Mucosa of rectum (tissue), 2 donors: ENCODE results near the gene PDE4B.

Experiments
- H3K27ac ChIP-seq, 2 donors: one replicate each; pipeline ENCODE4 v1.7.0; 2013; ENCODE audit warnings: inconsistent platforms in 2 of 2, low read depth in 2 of 2, low read length in 2 of 2
- H3K27me3 ChIP-seq, 2 donors: one replicate each; pipeline ENCODE4 v1.7.0; 2013; ENCODE audit warnings: low read length in 2 of 2; ENCODE audit not compliant: control insufficient read depth in 2 of 2, insufficient read depth in 2 of 2
- H3K36me3 ChIP-seq, 2 donors: one replicate each; pipeline ENCODE4 v1.7.0; 2013; ENCODE audit warnings: low read length in 2 of 2; ENCODE audit not compliant: control insufficient read depth in 2 of 2, insufficient read depth in 2 of 2
- H3K4me1 ChIP-seq, 2 donors: one replicate each; pipeline ENCODE4 v1.7.0; 2013; ENCODE audit warnings: low read length in 2 of 2, mild to moderate bottlenecking in 1 of 2; ENCODE audit not compliant: control insufficient read depth in 2 of 2, insufficient read depth in 2 of 2
- H3K4me3 ChIP-seq, 2 donors: one replicate each; pipeline ENCODE4 v1.7.0; 2013; ENCODE audit warnings: low read length in 2 of 2
- H3K9ac ChIP-seq, 2 donors: one replicate each; pipeline ENCODE4 v1.7.0; 2013; ENCODE audit warnings: low read length in 2 of 2, low read depth in 1 of 2, mild to moderate bottlenecking in 1 of 2
- H3K9me3 ChIP-seq, 2 donors: one replicate each; pipeline ENCODE4 v1.7.0; 2013; ENCODE audit warnings: low read length in 2 of 2; ENCODE audit not compliant: control insufficient read depth in 2 of 2
- donor health status: healthy.
- donor health status: Normal muscosa, but diverticular disease.

Gene PDE4B

GRCh38 chr1:66352792-66353191 is 560.1 kb downstream of the PDE4B start:
- H3K27ac ChIP-seq, result no peak overlapping the region
- peaks cover 15 to 23% of the 10 kb centered on the region in 2 donors for H3K4me1 ChIP-seq
- no peaks in the 10 kb centered on the region for H3K9me3 ChIP-seq
- no peak overlapping the region for H3K9ac ChIP-seq
- H3K36me3 ChIP-seq, result peaks cover 0 to 4% of the 10 kb centered on the region in 2 donors
- H3K4me3 ChIP-seq, result no peak overlapping the region
- no peaks in the 10 kb centered on the region for H3K27me3 ChIP-seq

DNA sequence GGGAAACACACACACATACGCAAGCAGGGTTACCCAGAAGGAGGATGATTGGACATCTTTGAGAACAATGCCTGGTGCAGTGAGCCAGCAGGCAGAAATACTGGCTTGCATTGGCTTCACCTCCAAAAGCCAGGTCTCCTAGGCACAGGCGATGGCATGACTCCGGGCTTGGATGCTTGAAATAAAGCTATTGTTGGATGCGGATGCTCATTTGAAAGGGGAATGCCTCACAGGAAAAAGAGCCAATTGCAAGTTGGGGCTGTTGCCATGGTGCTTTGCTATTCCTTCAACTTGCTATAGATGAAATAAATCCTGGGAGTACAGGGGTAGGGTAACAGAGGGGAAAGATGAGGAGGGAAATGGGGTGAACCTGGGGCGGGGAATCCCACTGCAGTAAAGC is 560.6 kb downstream of the PDE4B start:
- H3K9me3 ChIP-seq, result no peaks in the 10 kb centered on the region
- H3K4me1 ChIP-seq, result peaks cover 15 to 23% of the 10 kb centered on the region in 2 donors
- peaks cover 0 to 4% of the 10 kb centered on the region in 2 donors for H3K36me3 ChIP-seq
- H3K27ac ChIP-seq, result no peak overlapping the region
- H3K4me3 ChIP-seq, result no peak overlapping the region
- no peaks in the 10 kb centered on the region for H3K27me3 ChIP-seq
- no peak overlapping the region for H3K9ac ChIP-seq

- Histone ChIP-seq H3K4me1 (peaks cover 15 to 18% of the 10 kb centered on the region in 2 donors), H3K27ac (no peak overlapping the region), H3K27me3 (no peaks in the 10 kb centered on the region), H3K9me3 (no peaks in the 10 kb centered on the region), H3K4me3 (no peak overlapping the region), H3K9ac (no peak overlapping the region), H3K36me3 (peaks cover 0 to 4% of the 10 kb centered on the region in 2 donors)
Observed at GRCh38 chr1:66354311-66355201, 561.9 kb downstream of the PDE4B start.

- Histone ChIP-seq H3K36me3 (peaks cover 0 to 4% of the 10 kb centered on the region in 2 donors), H3K4me3 (no peak overlapping the region), H3K27ac (no peak overlapping the region), H3K9ac (no peak overlapping the region), H3K4me1 (peaks cover 10 to 12% of the 10 kb centered on the region in 2 donors), H3K27me3 (no peaks in the 10 kb centered on the region), H3K9me3 (no peaks in the 10 kb centered on the region)
Observed at GRCh38 chr1:66355756-66356155, 563.1 kb downstream of the PDE4B start.

DNA sequence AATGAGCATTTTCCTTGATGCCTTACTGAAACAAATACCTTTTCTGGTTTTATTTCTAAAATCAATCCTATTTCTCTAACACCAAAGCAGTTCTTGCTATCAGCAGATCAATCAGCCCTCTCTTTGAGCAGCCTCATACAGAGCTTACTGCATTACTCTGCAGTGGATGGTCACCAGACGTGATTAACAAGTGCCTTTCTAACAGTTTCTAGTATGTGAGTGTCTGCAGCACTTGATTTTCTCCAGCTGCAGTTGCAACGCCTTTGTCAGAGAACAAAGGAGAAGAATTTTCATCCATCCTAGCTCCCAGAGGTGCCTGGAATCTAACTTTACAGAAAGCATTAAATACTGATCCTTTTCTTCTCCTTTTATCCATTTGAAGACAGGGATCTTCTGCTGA is 563.9 kb downstream of the PDE4B start:
- Histone ChIP-seq H3K4me3 (no peak overlapping the region), H3K27ac (no peak overlapping the region), H3K36me3 (peaks cover 0 to 5% of the 10 kb centered on the region in 2 donors), H3K9ac (no peak overlapping the region), H3K27me3 (no peaks in the 10 kb centered on the region), H3K4me1 (peaks cover 9 to 10% of the 10 kb centered on the region in 2 donors), H3K9me3 (no peaks in the 10 kb centered on the region)

DNA sequence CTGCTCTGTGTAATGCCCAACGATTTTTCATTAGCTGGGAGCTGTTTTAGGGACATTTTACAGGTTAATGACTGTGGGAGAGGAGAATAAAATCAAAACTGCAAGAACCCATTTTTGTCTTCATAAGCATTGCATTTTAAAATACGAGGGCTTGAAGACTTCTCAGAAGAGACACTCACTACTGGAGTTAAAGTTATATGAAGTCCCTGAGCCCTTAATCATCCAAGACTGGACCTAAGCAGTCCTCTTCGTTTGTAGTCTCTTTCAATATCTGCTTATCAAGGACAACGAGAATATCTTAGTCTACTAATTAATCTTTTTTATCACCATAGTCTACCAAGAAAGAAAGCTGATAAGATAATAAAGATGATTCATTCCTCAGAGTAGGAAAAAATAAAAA is 564.3 kb downstream of the PDE4B start:
- H3K27ac ChIP-seq, result no peak overlapping the region
- H3K9me3 ChIP-seq, result no peaks in the 10 kb centered on the region
- H3K27me3 ChIP-seq, result no peaks in the 10 kb centered on the region
- H3K9ac ChIP-seq, result no peak overlapping the region
- H3K4me3 ChIP-seq, result no peak overlapping the region
- peaks cover 8 to 10% of the 10 kb centered on the region in 2 donors for H3K4me1 ChIP-seq
- peaks cover 0 to 9% of the 10 kb centered on the region in 2 donors for H3K36me3 ChIP-seq

DNA sequence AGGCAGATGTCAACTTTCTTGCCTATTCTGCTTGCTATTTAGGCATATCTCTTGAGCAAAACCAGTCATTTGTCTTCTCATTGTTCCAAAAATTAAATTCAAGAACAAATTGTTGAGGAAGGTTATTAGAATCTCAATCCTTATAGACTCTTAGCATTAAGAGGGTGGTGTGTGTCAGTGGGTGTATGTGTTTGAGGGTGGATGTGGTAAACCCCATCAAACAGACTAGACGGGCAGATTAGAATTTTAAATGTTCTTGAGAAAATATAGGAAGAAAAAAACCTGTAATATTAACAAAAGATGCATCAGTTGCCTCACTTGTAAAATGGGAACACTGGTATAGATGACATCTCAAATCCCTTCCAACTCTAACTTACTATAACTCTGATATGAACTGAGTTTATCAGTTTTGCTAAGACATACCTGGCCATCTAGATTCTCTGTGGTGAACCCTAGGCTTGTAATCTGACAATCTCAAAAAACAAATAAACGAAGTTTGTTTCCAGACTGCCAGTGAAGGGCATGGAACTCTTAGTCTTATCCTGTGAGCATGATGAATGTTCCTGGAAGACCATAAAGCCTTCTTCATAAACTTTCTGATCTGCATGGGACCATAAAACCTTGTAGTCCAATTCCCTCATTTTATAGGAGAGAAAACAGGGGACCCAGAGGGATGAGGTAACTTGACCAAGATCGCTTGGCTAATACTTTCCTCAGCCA is 564.9 kb downstream of the PDE4B start:
- no peak overlapping the region for H3K9ac ChIP-seq
- peaks cover 0 to 15% of the 10 kb centered on the region in 2 donors for H3K36me3 ChIP-seq
- H3K27me3 ChIP-seq, result no peaks in the 10 kb centered on the region
- H3K27ac ChIP-seq, result no peak overlapping the region
- H3K4me3 ChIP-seq, result no peak overlapping the region
- H3K4me1 ChIP-seq, result peaks cover 4 to 7% of the 10 kb centered on the region in 2 donors
- H3K9me3 ChIP-seq, result no peaks in the 10 kb centered on the region

GRCh38 chr1:66359269-66359668 is 566.6 kb downstream of the PDE4B start:
- no peaks in the 10 kb centered on the region for H3K9me3 ChIP-seq
- peaks cover 0 to 19% of the 10 kb centered on the region in 2 donors for H3K36me3 ChIP-seq
- H3K9ac ChIP-seq, result no peak overlapping the region
- H3K27ac ChIP-seq, result no peak overlapping the region
- no peaks in the 10 kb centered on the region for H3K27me3 ChIP-seq
- H3K4me1 ChIP-seq, result no peaks in the 10 kb centered on the region
- no peak overlapping the region for H3K4me3 ChIP-seq

DNA sequence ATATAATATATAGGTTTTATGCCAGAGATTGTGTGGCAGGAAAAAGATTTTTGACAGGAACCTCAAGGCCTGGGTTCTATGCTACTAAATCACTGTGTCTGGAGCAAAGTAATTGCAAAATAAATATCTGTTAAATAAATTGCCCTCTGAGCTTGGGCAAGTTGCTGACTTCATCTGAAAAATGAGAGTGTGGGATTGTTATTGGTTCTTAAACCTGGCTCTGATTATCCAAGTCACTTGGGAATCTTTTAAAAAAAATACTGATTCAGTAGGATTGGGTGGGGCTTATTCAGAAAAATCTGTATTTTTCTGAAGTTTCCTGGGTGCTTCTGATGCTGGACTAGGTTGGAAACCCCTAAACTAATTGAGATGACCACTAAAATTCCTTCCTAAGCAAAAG is 567.1 kb downstream of the PDE4B start:
- Histone ChIP-seq H3K9me3 (no peaks in the 10 kb centered on the region), H3K27ac (no peak overlapping the region), H3K36me3 (peaks cover 2 to 21% of the 10 kb centered on the region in 2 donors), H3K4me3 (no peak overlapping the region), H3K4me1 (no peaks in the 10 kb centered on the region), H3K27me3 (no peaks in the 10 kb centered on the region), H3K9ac (no peak overlapping the region)

- no peaks in the 10 kb centered on the region for H3K4me1 ChIP-seq
- no peak overlapping the region for H3K4me3 ChIP-seq
- H3K9ac ChIP-seq, result no peak overlapping the region
- H3K27me3 ChIP-seq, result no peaks in the 10 kb centered on the region
- no peak overlapping the region for H3K27ac ChIP-seq
- H3K9me3 ChIP-seq, result no peaks in the 10 kb centered on the region
- H3K36me3 ChIP-seq, result peaks cover 6 to 22% of the 10 kb centered on the region in 2 donors
Observed at GRCh38 chr1:66360285-66360724, 567.6 kb downstream of the PDE4B start.
